Vagina (tissue), 2 donors: ENCODE measurements around the gene SLC6A13.

ENCODE experiments used
- CTCF ChIP-seq, 3 experiments: fragments of 450-650 bp in 2 of 3; fragments of 200-600 bp in 1 of 3; sonication (generic) in 1 of 3; IDR thresholded peaks; one replicate each; pipeline ENCODE4 v1.5.1; 2017 to 2019; ENCODE audit warnings: antibody characterized with exemption in 3 of 3, mild to moderate bottlenecking in 2 of 3, moderate library complexity in 2 of 3
- POLR2A ChIP-seq, 2 donors: fragments of 450-650 bp; IDR thresholded peaks; one replicate each; pipeline ENCODE4 v1.6.1; 2017; ENCODE audit warnings: antibody characterized with exemption in 2 of 2, mild to moderate bottlenecking in 2 of 2, moderate library complexity in 2 of 2
- POLR2AphosphoS5 ChIP-seq, 2 donors: sonication (generic); formaldehyde crosslinking; IDR thresholded peaks; one replicate each; pipeline ENCODE4 v1.9.0; 2017; ENCODE audit warnings: antibody characterized with exemption in 2 of 2, mild to moderate bottlenecking in 2 of 2, low read depth in 1 of 2; ENCODE audit not compliant: insufficient read depth in 1 of 2

- TF ChIP-seq CTCF (IDR thresholded peaks at IDR 0.05) (no peak), POLR2AphosphoS5 (IDR thresholded peaks at IDR 0.05; ENCODE audit: insufficient read depth in 1 of 2, low read depth in 1 of 2) (no peak), POLR2A (IDR thresholded peaks at IDR 0.05) (no peak)
Measured at GRCh38 chr12:210277-211141, 52.1 kb downstream of the SLC6A13 start.
